ENCODE measurements around the gene OSBP2. TPM values are rescaled to one million over a fixed set of nuclear protein-coding genes. Genes with fewer than 3 reads are reported as not detected.

OSBP2 gene
- polyA plus RNA-seq, 2 of the 4 experiments (the other 2 are of a cell fraction), result 2.7 to 6.0 TPM

- CTCF ChIA-PET, result interaction anchor here (0.7 to 2.2 kb wide), 3 partner anchors 12 to 89 kb away, joined by 3 to 12 read pairs (median 3); no protein-coding TSS in a partner anchor
- no peak for DNase-seq (ENCODE audit: low read depth in 1 of 2, low spot score in 1 of 2)
- Histone ChIP-seq H3K9me3 (no peaks in the 10 kb centered on the region), H3K4me1 (peaks cover 6% of the 10 kb centered on the region; the same call in 1 of the 3 replicates), H3K27ac (peak overlapping the region; percentile 69 to 88), H3K4me2 (peak overlapping the region; percentile 92), H3K4me3 (peak overlapping the region; percentile 69)
- POLR2A ChIA-PET, result interaction anchor here (0.9 to 1.0 kb wide), 3 partner anchors 31 to 98 kb away, joined by 3 read pairs; partner anchors contain the start of genes SLC35E4 and TCN2
- no peak for TF ChIP-seq RNF2 (IDR thresholded peaks at IDR 0.05; ENCODE audit: borderline replicate concordance, low read depth)
- 4% methylated on average over 15 of the region's 18 CpGs for WGBS (ENCODE audit: missing lambda C conversion rate)
- no peak for ATAC-seq
- no peak for FAIRE-seq
Observed at GRCh38 chr22:30667107-30667493, 27.6 kb upstream of the OSBP2 start.

GRCh38 chr22:30667494-30668385 lies 26.9 kb upstream of the OSBP2 start, which contains the start of gene DUSP18:
Gene DUSP18 (minus strand): TSS chr22:30667875. CDS start chr22:30664003, 3,872 bp downstream.
- peak; percentile 90 to 93 for DNase-seq (ENCODE audit: low read depth in 1 of 2, low spot score in 1 of 2)
- Histone ChIP-seq H3K9me3 (no peaks in the 10 kb centered on the region), H3K4me3 (peak within 1 kb of the TSS; percentile 69), H3K4me1 (peaks cover 6% of the 10 kb centered on the region; the same call in 1 of the 3 replicates), H3K4me2 (peak within 1 kb of the TSS; percentile 92), H3K27ac (peak within 1 kb of the TSS; percentile 69 to 88)
- TF ChIP-seq BCL3 (IDR thresholded peaks at IDR 0.05) (peak; percentile 30; the same call in 1 of the 3 replicates), EHF (CRISPR knock-in tag; IDR thresholded peaks at IDR 0.05) (no peak), FOSL2 (IDR thresholded peaks at IDR 0.05) (no peak), FOSL2 (CRISPR knock-in tag; IDR thresholded peaks at IDR 0.05) (no peak), POLR2AphosphoS2 (conservative IDR thresholded peaks at IDR 0.05; ENCODE audit: low read length) (no peak), JUN (IDR thresholded peaks at IDR 0.05) (peak in 1 of 2 experiments; percentile 60; a peak in 2 of 5 replicates), CHD4 (IDR thresholded peaks at IDR 0.05; ENCODE audit: borderline replicate concordance) (no peak), MAX (IDR thresholded peaks at IDR 0.05) (peak; percentile 64), TFCP2L1 (CRISPR knock-in tag; IDR thresholded peaks at IDR 0.05) (no peak), HOXB13 (CRISPR knock-in tag; IDR thresholded peaks at IDR 0.05; ENCODE audit: low read depth) (no peak), NFE2L2 (conservative IDR thresholded peaks at IDR 0.05; ENCODE audit: low read length) (no peak), TP53 (CRISPR knock-in tag; IDR thresholded peaks at IDR 0.05) (0 out of 2 replicates have a peak, but pooled peaks have one; percentile 35), JUNB (IDR thresholded peaks at IDR 0.05) (no peak), ZSCAN20 (CRISPR knock-in tag; IDR thresholded peaks at IDR 0.05) (no peak), HEYL (CRISPR knock-in tag; IDR thresholded peaks at IDR 0.05) (no peak), EHMT2 (IDR thresholded peaks at IDR 0.05; ENCODE audit: low read depth) (no peak), MAFK (IDR thresholded peaks at IDR 0.05; ENCODE audit: partially characterized antibody) (no peak), PHF8 (IDR thresholded peaks at IDR 0.05; ENCODE audit: borderline replicate concordance, low read depth) (peak; percentile 65; the same call in 1 of the 2 replicates), USF2 (IDR thresholded peaks at IDR 0.05) (no peak), POLR2A (IDR thresholded peaks at IDR 0.05; ENCODE audit: low read length) (peak; percentile 63), RNF2 (IDR thresholded peaks at IDR 0.05; ENCODE audit: borderline replicate concordance, low read depth) (no peak), CBX8 (IDR thresholded peaks at IDR 0.05) (no peak)
- POLR2A ChIA-PET, result interaction anchor here (0.9 to 1.0 kb wide), 3 partner anchors 32 to 98 kb away, joined by 3 read pairs; partner anchors contain the start of genes SLC35E4 and TCN2
- ATAC-seq, result peak; percentile 95 to 97
- no peak for FAIRE-seq
- CTCF ChIA-PET, result interaction anchor here (0.7 to 2.2 kb wide), 3 partner anchors 12 to 88 kb away, joined by 3 to 12 read pairs (median 3); no protein-coding TSS in a partner anchor
- WGBS (ENCODE audit: missing lambda C conversion rate), result 18% methylated on average over 5 of the region's 77 CpGs

Data from A549 (cell line).